Measurements from ENCODE around the gene CENPQ. TPM values are rescaled to one million over a fixed set of nuclear protein-coding genes. Genes with fewer than 3 reads are reported as not detected.

CENPQ gene
- total RNA-seq, 1 donor = 5.1 TPM

DNA sequence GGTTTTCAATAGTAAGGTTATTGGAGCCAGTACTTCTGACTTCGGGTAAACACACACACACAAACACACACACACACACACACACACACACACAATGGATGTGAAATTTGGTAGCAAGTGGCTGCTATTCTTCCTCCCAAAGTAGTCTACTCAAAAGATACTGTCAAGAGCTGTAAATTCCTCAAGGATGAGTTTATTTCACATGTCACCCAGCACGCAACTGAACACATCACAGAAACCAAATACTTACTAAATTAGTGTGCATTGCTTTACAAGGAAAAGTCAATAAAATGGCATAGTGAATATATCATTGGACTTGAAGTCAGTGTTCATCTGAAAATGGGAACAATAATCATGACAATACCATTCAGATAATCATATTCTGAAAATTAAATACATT lies 33.0 kb upstream of the CENPQ start:
- no peak overlapping the region for H3K4me2 ChIP-seq (ENCODE audit: insufficient read depth, low read length)
- no peaks in the 10 kb centered on the region for H4K20me1 ChIP-seq (ENCODE audit: insufficient read depth, low read length)
- no peak for DNase-seq (ENCODE audit: insufficient read length, low spot score, missing footprints)
- peaks cover 11% of the 10 kb centered on the region for H3K36me3 ChIP-seq (ENCODE audit: insufficient read depth, low read length)
- no peak overlapping the region for H3K4me3 ChIP-seq (ENCODE audit: insufficient read depth, low read length)
- no peaks in the 10 kb centered on the region for H3K9me3 ChIP-seq (ENCODE audit: low read depth, low read length)
- H3K27ac ChIP-seq (ENCODE audit: low read depth, low read length) = no peak overlapping the region
- TF ChIP-seq CTCF (IDR thresholded peaks at IDR 0.05; ENCODE audit: extremely low read depth, low read depth, low read length) = no peak
- peaks cover 8% of the 10 kb centered on the region for H3K4me1 ChIP-seq (ENCODE audit: insufficient read depth, low read length)
- no peak overlapping the region for H2AFZ ChIP-seq (ENCODE audit: low read length)
- H3K79me2 ChIP-seq (ENCODE audit: insufficient read depth, low read length) = no peaks in the 10 kb centered on the region
- H3K27me3 ChIP-seq (ENCODE audit: insufficient read depth, low read length) = no peaks in the 10 kb centered on the region

DNA sequence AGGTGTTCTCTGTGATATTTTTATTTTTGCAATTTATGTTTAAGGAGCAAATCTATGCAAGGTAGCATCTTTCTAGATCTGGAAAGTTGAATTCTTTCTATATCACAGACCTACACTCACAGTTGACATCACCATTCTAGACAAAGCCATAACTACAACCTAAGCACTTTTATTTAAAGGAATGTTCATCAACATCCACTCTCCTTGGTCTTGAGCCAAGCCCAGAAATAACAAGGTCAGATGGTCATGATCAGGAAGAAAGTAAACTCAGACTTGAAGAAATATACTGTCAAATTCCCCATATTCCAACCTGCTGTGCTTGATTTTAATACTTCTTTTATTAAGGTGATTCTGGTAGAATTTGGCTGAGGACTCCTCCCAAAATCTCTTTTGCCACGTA lies 32.3 kb upstream of the CENPQ start:
- Histone ChIP-seq H3K27me3 (ENCODE audit: insufficient read depth, low read length) (no peaks in the 10 kb centered on the region), H3K4me1 (ENCODE audit: insufficient read depth, low read length) (peaks cover 8% of the 10 kb centered on the region), H3K4me2 (ENCODE audit: insufficient read depth, low read length) (no peak overlapping the region), H3K4me3 (ENCODE audit: insufficient read depth, low read length) (no peak overlapping the region), H3K36me3 (ENCODE audit: insufficient read depth, low read length) (peaks cover 18% of the 10 kb centered on the region), H3K79me2 (ENCODE audit: insufficient read depth, low read length) (no peaks in the 10 kb centered on the region), H3K27ac (ENCODE audit: low read depth, low read length) (no peak overlapping the region), H4K20me1 (ENCODE audit: insufficient read depth, low read length) (no peaks in the 10 kb centered on the region), H3K9me3 (ENCODE audit: low read depth, low read length) (no peaks in the 10 kb centered on the region), H2AFZ (ENCODE audit: low read length) (no peak overlapping the region)
- TF ChIP-seq CTCF (IDR thresholded peaks at IDR 0.05; ENCODE audit: extremely low read depth, low read depth, low read length) = no peak
- no peak for DNase-seq (ENCODE audit: insufficient read length, low spot score, missing footprints)

DNA sequence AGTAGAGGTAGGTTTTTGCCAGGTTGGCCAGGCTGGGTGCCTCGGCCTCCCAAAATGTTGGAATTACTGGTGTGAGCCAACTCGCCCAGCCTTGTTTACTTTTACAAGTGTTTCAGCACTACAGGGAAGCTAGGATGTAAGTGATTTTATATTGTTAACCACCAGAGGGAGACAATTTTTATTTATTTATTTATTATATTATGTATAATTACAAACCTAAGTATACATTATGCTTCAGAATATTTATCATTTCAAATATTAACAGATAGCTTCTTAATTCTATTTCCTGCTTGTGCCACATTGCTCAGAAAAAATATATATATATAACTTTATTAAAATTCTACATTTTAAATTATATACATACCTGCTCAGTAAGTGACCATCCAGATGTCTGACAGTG lies 9.9 kb upstream of the CENPQ start:
- no peak for DNase-seq (ENCODE audit: insufficient read length, low spot score, missing footprints)
- TF ChIP-seq CTCF (IDR thresholded peaks at IDR 0.05; ENCODE audit: extremely low read depth, low read depth, low read length) = peak; percentile 29
- no peak overlapping the region for H3K27ac ChIP-seq (ENCODE audit: low read depth, low read length)
- H3K27me3 ChIP-seq (ENCODE audit: insufficient read depth, low read length) = no peaks in the 10 kb centered on the region
- H3K4me2 ChIP-seq (ENCODE audit: insufficient read depth, low read length) = no peak overlapping the region
- H3K4me3 ChIP-seq (ENCODE audit: insufficient read depth, low read length) = no peak overlapping the region
- H3K4me1 ChIP-seq (ENCODE audit: insufficient read depth, low read length) = no peaks in the 10 kb centered on the region
- no peaks in the 10 kb centered on the region for H3K79me2 ChIP-seq (ENCODE audit: insufficient read depth, low read length)
- H3K9me3 ChIP-seq (ENCODE audit: low read depth, low read length) = no peaks in the 10 kb centered on the region
- no peaks in the 10 kb centered on the region for H4K20me1 ChIP-seq (ENCODE audit: insufficient read depth, low read length)
- H3K36me3 ChIP-seq (ENCODE audit: insufficient read depth, low read length) = peaks cover 25% of the 10 kb centered on the region
- no peak overlapping the region for H2AFZ ChIP-seq (ENCODE audit: low read length)

DNA sequence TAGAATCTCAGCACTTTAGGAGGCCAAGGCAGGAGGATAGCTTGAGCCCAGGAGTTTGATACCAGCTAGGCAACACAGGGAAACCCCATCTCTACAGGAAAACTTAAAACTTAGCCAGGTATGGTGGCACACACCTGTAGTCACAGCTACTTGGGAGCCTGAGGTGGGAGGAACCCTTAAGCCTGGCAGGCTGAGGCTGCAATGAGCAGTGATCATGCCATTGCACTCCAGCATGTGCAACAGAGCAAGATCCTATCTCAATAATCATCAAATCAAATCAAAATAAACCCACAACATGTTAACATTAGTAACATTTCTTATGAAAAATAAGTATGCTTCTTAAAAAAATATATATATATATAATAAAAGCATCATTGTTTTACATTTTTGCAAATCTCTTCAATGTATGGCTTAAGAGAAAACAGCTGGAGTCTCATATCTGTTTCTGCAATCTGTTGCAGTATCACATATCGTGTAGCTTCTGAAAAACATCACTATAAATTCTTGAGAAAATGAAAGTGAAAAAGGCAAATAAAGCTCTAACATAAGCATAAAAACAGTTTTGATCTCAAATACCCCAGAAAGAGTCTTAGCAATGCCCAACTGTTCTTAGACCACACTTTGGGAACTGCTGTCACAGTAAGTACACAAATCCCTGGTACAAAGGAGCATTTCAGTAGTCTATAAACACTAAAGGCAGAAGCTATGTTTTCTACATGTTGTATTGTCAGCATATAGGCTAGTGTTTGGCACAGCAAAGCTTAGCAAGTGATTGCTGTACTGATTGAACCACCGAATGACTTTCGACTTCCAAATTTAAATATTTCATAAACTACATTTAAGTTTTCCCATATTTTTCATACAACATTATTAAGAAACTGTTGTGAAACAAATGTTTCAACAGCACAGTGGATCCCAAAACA lies 8.1 kb upstream of the CENPQ start:
- no peak overlapping the region for H3K27ac ChIP-seq (ENCODE audit: low read depth, low read length)
- no peak for DNase-seq (ENCODE audit: insufficient read length, low spot score, missing footprints)
- H3K4me3 ChIP-seq (ENCODE audit: insufficient read depth, low read length) = no peak overlapping the region
- peaks cover 11% of the 10 kb centered on the region for H3K79me2 ChIP-seq (ENCODE audit: insufficient read depth, low read length)
- H4K20me1 ChIP-seq (ENCODE audit: insufficient read depth, low read length) = no peaks in the 10 kb centered on the region
- peaks cover 23% of the 10 kb centered on the region for H3K36me3 ChIP-seq (ENCODE audit: insufficient read depth, low read length)
- no peak overlapping the region for H2AFZ ChIP-seq (ENCODE audit: low read length)
- H3K4me1 ChIP-seq (ENCODE audit: insufficient read depth, low read length) = no peaks in the 10 kb centered on the region
- TF ChIP-seq CTCF (IDR thresholded peaks at IDR 0.05; ENCODE audit: extremely low read depth, low read depth, low read length) = no peak
- H3K9me3 ChIP-seq (ENCODE audit: low read depth, low read length) = no peaks in the 10 kb centered on the region
- H3K4me2 ChIP-seq (ENCODE audit: insufficient read depth, low read length) = no peak overlapping the region
- no peaks in the 10 kb centered on the region for H3K27me3 ChIP-seq (ENCODE audit: insufficient read depth, low read length)
